HG03521 (cell line): ENCODE results near the gene SC5D.

Experiments
- ATAC-seq: cut with Tn5 transposase; IDR thresholded peaks from one replicate; pipeline ENCODE4 v1.9.1; 2021; ENCODE audit warnings: mild to moderate bottlenecking, moderate library complexity; ENCODE audit not compliant: unreplicated experiment

Gene SC5D, protein sequence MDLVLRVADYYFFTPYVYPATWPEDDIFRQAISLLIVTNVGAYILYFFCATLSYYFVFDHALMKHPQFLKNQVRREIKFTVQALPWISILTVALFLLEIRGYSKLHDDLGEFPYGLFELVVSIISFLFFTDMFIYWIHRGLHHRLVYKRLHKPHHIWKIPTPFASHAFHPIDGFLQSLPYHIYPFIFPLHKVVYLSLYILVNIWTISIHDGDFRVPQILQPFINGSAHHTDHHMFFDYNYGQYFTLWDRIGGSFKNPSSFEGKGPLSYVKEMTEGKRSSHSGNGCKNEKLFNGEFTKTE

DNA sequence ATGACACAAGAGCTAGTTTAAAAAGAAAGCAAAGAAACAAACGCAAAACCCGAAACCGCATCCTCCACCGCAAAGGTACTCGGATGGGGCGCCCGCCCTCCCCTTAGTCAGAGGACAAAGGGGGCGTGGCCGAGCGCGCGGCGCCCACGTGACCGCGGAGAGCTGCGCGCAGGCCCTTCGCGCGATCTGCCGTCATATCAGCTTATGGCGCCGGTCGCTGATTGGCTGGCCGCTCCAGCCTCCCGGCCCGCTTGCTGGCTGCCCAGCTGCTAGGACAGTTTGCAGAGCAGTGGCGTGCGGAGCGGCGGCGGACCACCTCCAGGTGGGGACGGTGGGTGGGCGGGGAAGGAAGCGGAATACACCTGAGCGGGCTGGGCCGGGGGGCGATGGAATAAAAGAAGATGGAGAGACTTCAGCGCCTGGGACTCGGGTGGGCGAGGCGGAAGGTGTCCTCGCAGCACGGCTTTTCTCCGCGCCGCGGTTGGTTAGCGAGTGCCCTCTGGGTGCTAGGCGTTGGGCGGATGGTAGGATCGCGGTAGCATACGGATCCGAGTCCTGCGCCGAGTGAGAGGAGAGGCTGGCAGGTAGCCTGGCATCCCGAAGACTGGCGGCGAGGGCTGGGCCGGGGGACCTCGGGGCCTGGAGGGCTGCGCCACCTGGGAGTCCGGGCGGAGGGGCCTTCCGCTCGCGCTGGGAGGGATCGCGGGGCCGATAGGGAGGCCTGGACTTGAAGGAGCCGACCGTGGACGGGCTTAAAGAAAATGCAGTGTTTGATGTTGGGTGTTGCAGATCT, at the start of gene SC5D:
SC5D (plus strand) TSS at position 277 of the 793 bp plus-strand sequence. CDS start 10,605 bp downstream, outside the sequence.
- ATAC-seq = peak; percentile 98

DNA sequence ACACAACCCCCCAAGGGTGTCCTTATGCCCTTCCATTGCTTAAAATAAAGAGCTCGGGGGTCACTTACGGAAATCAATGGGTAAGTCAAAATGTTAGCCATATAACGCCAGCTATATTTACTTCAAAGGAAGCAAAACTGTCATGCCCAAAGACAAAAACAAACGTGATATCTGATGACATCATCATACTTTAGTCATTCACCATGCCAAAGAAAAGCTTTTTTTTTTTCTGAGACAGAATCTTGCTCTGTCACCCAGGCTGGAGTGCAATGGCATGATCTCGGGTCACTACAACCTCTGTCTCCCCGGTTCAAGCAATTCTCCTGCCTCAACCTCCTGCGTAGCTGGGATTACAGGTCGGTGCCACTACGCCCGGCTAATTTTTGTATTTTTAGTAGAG, 47.7 kb upstream of the SC5D start:
- ATAC-seq = no peak

DNA sequence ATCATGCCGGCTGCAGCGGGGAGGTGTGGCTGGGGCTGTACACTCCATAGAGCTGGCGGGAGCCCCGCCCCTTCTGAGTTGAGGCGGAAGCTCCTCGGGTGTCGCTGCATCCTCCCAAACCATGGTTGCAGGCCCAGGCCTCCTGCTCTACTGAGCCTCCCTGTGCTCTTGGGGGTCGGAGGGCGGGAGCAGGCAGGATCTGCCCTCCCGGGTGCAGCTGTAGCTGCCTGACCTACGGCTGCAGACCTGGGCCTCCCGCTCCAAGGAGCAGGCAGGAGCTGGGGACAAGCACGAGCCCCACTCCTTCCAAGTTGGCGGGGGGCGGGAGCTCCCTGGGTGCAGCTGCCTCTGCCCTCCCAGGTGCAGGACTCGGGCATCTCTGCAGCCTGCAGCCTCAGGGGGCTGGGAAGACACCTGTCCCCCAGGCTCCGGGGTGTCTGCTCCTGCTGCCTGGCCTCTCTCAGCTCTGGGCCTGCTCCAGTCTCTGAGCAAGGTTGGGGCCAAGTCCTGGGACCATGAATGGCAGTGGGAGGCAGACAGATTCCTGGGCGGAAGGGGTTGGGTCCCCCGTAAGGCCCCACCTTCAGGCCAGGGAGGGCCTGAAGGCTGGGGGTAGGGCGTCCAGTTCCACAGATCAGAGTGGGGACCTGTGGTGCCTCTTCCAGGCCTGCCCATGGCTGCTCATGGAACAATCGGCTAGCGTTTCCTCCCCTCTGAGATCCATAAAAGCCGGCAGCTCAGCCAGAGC, 46.4 kb upstream of the SC5D start:
- ATAC-seq = no peak

DNA sequence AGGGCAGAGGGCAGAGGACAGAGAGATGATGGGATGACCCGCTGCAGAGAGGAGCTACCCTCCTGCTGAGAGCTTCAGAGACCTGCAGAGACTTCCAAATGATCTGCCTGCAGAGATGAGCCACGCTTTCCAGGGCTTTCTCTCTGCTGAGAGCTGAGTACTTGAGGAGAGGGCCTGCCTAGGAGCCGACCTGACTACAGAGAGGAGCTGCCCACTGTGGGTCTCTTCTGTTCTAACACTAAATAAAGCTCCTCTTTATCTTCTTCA, 45.9 kb upstream of the SC5D start:
- ATAC-seq = no peak

DNA sequence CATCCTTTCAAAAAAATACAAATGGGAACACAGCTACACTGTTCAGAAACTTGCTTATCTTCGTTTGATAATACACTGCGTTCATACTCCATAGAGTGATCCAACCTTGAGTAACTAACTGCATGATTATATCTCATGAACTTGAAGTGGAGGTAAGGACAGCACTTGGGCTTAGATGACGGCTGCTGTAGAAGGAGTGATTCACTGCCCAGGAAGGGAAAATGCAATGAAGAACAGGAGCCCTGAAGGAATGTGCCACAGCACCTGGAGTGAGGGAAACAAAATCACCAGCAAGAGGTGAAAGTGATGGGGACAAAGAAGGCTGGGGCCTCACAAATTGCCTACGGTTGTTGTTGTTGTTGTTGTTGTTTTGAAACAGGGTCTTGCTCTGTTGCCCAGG, 44.1 kb upstream of the SC5D start:
- ATAC-seq = no peak

DNA sequence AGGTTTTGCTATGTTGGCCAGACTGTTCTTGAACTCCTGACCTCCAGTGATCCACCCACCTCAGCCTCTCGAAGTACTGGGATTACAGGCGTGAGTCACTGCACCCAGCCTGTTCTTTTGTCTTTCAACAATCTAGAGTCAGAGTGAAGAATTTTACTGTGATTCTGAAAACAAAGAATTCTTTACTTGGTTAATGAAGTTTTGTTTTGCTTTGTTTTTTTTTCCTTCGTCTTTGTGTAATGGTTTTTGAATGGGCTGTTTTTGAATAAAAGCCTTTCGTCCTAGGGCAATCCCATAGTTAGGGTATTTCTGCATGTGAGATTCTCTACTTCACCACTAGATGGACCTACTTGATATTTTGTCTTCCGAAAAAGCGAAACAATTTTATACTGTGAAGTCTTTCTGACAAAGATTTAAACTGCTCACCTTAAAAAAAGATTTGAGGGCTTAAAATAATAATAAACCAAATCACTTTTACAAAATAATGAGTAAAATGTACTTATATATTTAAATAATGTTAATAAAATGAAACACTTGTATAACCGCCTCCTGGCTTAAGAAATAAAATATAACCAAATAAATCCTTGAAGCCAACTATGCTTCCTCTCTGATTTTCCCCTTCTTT, 43.4 kb upstream of the SC5D start:
- no peak for ATAC-seq

DNA sequence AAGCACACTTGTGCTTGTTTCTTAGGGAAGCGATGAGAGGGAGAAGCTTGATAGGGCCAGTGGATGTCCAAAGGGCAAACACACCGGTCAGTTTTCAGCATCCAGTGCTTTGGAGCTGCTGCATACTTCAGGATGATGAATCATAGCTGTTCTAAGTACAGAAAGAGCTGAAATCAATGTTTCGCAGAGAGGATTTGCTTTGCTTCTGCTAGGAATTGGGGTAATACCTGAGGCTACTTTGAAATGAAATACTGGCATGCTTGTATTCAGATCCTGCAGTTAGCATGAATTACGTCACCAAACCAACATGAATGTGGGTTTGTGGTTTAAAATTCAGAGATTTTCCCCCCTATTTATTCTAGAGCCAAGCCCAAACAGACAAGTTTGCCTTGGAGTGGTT, 41.7 kb upstream of the SC5D start:
- no peak for ATAC-seq

DNA sequence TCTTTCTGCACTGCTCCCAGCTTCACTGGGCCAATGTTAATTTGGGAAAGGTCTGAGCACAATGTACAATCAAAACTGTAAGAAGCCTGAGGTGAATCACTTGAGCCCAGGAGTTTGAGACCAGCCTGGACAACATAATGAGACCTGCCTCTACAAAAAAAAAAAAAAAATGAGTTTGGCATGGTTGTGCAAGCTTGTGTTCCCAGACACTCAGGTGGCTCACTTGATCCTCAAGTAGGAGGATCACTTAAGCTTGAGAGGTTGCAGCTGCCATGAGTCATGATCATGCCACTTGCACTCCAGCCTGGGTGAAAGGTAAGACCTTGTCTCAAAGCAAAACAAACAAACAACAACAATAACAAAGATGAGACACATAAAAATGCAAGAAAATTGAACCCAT, 38.6 kb upstream of the SC5D start:
- ATAC-seq = no peak

DNA sequence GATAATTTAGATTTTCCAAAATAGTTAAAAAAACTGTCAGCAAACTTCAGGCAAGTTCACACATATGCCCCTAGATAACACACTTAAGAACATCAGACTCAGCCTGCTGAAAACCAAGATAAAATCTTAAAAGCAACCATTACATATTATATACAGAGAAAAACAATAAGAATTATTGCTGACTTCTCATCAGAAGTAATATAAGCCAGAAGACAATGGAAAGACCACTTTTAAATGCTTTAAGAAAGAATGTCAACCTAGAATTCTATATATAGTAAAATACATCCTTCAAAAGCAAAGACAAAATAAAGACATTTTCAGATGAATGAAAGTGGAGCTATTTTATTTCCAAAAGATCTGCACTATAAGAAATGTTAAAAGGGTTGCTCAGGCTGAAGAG, 37.8 kb upstream of the SC5D start:
- no peak for ATAC-seq

DNA sequence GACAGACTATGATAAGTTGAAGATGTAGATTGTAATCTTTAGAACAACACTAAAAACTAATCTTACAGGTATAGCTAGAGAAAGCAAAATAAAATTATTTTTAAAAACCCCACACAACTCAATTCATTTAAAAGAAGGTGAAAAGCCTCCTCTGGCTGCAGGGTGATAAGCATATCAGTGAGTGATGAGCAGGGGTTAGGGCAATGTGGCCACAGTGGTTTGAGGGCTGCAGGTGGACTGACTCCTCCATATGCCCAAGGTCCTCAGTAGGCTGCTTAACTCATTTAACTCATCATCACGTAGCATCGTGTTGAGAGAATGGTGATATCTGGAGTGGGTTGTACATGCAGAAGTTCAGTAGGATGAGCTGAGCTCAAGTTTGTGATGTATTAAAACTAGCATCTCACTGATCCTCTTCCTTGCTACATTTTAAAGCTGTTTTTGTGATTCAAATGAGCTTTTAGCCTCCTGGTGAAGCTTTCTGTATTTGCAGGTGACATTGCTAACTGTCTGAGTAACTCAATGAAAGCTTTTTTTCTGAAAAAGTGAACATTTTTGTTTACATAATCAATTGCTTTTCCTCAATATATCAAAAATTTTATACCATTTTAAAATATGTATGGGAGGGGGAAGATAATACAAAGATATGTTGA, 37.0 kb upstream of the SC5D start:
- no peak for ATAC-seq

DNA sequence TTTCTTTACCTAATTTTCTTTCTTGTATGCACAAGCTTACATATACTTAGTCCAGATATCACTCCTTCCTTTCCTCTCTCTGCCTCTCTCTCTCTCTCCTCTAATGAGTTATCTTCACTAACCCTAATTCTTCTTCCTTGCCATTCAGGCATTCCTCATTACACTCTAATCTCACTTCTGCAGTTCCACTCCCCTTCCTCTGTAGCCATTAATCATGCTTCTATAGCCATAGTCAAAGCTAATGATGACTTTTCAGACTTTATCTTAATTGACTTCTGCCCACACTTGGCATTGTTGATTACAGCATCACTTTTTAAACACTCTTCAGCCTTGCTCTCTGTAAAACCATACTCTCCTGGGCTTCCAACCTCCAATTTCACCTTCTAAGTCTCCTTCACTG, 35.3 kb upstream of the SC5D start:
- ATAC-seq = no peak

DNA sequence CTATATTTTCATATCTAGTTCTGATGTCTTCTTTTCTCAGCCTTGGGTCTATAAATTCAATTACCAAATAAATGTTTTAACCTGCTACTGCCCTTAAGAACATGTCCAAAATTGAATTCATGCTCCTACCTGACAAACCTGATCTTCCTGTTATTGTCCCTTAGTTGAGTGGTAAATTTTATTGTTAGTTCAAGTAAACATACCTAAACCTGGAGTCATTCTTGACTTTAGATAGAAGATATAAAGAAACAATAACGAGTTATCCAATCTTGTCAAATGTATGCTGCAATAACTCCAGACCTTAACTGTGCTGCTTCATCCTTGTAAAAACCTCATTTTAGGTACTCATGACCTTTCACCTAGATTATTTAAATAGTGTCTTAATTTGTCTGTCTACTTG, 34.6 kb upstream of the SC5D start:
- ATAC-seq = no peak

DNA sequence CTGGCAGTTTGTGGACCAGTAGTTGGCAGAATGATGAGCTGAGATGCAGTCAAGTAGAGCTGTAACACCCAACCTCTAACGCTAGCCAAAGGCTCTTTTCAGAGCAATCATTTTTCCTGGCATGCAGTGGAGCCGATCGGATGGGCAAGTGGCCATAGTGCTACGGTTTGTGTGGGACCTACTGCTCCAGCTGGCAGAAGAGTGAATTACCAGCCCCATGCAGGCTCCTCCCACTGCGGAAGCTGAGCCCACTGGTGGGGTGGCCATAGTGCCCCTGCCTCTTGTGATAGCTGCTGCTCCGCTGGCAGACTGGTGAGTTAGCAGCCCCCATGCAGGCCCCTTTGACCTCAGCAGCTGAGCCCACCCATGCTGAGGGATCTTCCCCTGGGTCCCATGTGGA, 27.0 kb upstream of the SC5D start:
- ATAC-seq = no peak

DNA sequence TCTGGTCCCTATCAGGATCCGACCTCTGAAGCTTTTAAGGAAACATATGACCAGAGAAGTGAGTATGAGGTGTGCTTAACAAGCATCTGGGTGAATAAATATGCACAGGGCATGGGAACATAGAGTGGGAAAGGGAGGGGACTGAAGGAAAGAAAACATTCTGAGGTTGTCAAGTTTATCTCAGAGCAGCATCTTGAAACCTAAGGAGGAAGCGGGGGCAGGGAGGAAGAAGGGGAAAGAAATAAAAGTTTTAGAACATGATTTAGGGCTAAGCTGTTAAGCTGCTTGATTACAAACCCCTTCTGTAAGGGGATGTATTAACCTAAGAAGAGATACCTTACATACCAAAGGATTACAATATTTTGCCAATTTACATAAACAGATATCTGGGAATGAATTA, 24.0 kb upstream of the SC5D start:
- no peak for ATAC-seq

DNA sequence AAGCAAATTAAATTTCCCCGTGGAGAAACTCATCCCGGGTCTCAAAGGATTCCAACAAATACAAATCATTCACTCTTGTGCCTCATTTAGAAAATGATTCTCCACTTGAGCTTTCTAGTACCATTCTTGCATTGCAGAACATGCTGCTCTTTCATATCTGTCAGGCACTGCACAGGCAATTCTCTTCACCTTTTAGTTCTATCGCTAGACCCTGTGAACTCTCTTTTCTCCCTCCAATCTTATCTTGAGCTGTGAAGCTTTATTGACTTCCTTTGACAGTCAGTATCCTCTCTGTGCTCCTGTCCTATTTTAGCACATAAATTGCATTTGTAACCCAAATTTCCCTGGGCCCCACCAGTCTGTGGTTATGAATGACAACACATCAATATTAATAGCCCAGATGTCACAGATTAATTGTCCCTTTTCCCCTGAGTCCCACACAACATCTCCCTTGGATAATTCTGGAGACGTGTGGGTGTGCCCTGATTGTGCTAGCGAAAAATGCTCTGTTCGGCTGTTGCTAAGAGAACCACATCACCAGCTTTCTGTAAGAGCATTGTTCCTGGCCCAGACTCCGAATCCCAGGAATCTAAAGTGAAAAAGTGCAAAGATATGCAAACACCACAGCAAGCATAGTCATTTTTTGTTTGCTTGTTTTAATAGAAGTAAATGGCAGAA, 22.4 kb upstream of the SC5D start:
- no peak for ATAC-seq

DNA sequence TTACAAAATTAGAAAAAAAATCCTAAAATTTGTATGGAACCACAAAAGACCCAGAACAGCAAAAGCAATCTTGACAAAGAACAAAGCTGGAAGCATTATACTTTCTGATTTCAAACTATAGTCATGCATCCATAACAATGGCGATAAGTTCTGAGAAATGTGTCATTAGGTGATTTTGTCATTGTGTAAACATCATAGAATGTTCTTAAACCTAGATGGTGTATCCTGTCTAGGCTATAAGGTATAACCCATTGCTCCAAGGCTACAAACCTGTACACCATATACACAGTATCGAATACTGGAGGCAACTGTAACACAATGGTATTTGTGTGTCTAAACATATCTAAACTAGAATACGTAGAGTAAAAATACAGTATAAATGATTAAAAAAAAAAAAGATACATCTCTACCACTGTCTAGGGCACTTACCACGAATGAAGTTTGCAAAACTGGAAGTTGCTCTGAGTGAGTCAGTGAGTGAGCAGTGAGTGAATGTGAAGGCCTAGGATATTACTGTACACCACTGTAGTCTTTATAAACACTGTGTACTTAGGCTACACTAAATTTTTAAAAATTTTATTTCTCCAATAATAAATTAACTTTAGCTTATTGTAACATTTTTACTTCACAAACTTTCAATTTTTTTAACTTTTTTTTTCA, 18.1 kb upstream of the SC5D start:
- no peak for ATAC-seq

DNA sequence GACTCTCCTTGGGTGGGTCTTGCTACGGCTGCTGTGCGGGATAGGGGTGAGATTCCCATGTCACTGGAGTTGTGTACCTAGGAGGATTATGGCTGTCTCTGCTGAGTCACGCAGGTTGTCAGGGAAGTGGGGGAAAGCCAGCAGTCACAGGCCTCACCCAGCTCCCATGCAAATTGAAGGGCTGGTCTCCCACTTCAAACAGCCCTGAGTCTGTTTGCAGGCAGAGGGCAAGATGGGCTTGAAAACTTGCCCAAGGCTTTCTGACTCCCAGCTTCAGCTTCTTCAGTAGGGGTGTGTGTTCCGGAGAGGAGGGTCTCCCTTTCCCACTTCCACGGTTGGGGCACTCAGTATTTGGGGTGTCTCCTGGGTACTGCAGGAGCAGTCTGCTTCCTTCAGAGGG, 10.9 kb upstream of the SC5D start:
- ATAC-seq = no peak

DNA sequence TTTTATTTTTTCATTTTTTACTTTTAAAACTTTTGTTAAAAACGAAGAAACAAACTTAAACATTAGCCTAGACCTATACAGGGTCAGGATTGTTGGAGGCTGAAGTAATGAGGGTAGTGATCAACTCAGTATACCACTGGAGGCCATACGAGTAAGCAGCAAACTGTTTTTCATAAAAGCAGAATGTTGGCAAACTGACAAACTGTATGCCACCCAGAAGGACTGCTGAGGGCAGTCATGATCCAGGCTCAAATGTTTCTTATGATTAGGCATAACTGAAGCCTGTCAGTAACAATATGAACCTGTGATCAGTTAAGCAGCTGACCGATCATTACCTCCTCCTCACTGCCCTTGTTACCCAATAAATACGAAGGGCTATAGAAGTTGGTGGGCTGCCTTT, 10.2 kb upstream of the SC5D start:
- no peak for ATAC-seq

DNA sequence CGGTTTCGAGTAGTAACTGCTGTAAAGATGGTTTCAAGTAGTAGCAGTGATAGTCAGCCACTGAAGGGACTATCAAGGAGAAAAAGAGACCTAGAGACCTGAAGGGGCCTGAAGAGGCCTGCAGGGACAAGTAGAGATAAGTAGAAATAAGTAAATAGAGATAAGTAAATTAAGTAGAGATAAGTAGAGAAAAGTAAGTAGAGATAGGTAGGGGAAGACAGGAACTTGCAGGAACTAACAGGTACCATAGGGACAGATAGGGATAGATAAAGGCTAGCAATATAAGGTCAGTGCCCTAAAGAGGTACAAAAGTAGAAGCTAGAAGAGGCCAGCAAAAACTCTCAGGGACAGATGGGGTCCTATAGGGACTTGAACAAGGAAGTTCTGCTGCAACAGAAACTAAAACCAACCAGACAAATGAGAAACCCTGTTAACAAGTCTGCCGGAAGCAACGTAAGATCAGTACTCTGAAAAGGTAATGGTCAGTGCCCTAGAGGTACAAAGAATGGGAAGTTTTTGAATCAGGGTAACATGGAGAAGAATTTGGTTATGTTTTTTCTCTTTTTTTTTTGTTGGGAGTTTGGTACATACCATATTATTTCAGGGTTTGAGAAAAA, 9.6 kb upstream of the SC5D start:
- ATAC-seq = peak; percentile 58

DNA sequence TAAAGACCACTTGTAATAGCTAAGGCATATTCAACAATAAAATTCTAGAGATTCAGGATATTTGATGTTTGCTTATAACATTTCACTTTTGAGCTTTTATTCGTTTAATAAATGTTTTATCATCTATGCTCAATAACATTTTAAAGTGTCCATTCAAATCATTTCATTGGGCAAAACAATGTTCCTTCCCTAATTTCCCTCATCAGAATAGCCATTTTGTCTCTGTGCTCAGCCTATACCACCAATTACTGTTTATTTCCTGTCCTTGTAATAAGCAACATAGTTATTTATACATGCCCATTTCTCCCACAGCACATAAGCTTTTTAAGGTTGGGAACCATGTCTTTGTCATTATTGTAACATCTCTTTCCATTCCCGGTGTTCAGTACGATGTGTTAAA, 1.3 kb upstream of the SC5D start:
- ATAC-seq = no peak
